Large intestine (tissue), 3 donors: ENCODE data around the gene FAM174A. TPM values are rescaled to one million over a fixed set of nuclear protein-coding genes. Genes with fewer than 3 reads are reported as not detected.

Experiments used
- DNase-seq, 2 donors: peaks; one replicate each; pipeline versions ENCODE4 v3.0.0 to v3.0.0-alpha.2; 2013
- H3K27ac ChIP-seq: one replicate; pipeline ENCODE4 v1.5.1; 2013; ENCODE audit warnings: low read length
- H3K27me3 ChIP-seq: 2 replicates; pipeline ENCODE4 v1.6.1; 2013; ENCODE audit warnings: low read length; ENCODE audit not compliant: control insufficient read depth, insufficient read depth
- H3K36me3 ChIP-seq: 2 replicates; pipeline ENCODE4 v1.6.1; 2013; ENCODE audit warnings: low read length; ENCODE audit not compliant: control insufficient read depth, insufficient read depth
- H3K4me1 ChIP-seq: one replicate; pipeline ENCODE4 v1.6.1; 2013; ENCODE audit warnings: low read length; ENCODE audit not compliant: control insufficient read depth, insufficient read depth
- H3K4me3 ChIP-seq: one replicate; pipeline ENCODE4 v1.5.1; 2013; ENCODE audit warnings: low read length
- H3K9me3 ChIP-seq: one replicate; pipeline ENCODE4 v1.6.1; 2013; ENCODE audit warnings: mild to moderate bottlenecking, low read depth, low read length, moderate library complexity; ENCODE audit not compliant: control insufficient read depth
- WGBS: methylation state at CpG from one replicate; pipeline ENCODE4 v1.1.5; 2013; ENCODE audit warnings: low lambda C conversion rate; ENCODE audit not compliant: insufficient coverage; 5-methylcytosine and 5-hydroxymethylcytosine counted together
- polyA plus RNA-seq: library from polyadenylated mRNA; unstranded; fragments of 120-200 nt; gene quantifications from one replicate; pipeline ENCODE4 v1.2.1, GENCODE V29; 2013

Gene FAM174A
- polyA plus RNA-seq, 1 donor = 22.4 TPM

- Histone ChIP-seq H3K36me3 (no peaks in the 10 kb centered on the region), H3K4me1 (no peaks in the 10 kb centered on the region)
Observed at GRCh38 chr5:100519075-100519474, 16.1 kb upstream of the FAM174A start.

GRCh38 chr5:100520348-100520747 is 14.8 kb upstream of the FAM174A start:
- H3K27me3 ChIP-seq = no peaks in the 10 kb centered on the region

More at GRCh38 chr5:100519075-100519474, 16.1 kb upstream of the FAM174A start:
- Histone ChIP-seq H3K27ac (no peak overlapping the region), H3K9me3 (no peaks in the 10 kb centered on the region), H3K4me3 (no peak overlapping the region), H3K27me3 (no peaks in the 10 kb centered on the region)
- DNase-seq = no peak

GRCh38 chr5:100537946-100538345 is 2.8 kb downstream of the FAM174A start:
- Histone ChIP-seq H3K4me1 (no peaks in the 10 kb centered on the region), H3K27me3 (no peaks in the 10 kb centered on the region)
- WGBS = no CpG with 5 or more reads among the region's 1 CpG

More at GRCh38 chr5:100520348-100520747, 14.8 kb upstream of the FAM174A start:
- Histone ChIP-seq H3K36me3 (no peaks in the 10 kb centered on the region), H3K9me3 (no peaks in the 10 kb centered on the region), H3K27ac (no peak overlapping the region), H3K4me1 (no peaks in the 10 kb centered on the region), H3K4me3 (no peak overlapping the region)
- DNase-seq = no peak
- no CpG with 5 or more reads among the region's 1 CpG for WGBS

GRCh38 chr5:100539519-100539918 is 4.3 kb downstream of the FAM174A start:
- Histone ChIP-seq H3K9me3 (no peaks in the 10 kb centered on the region), H3K4me3 (no peak overlapping the region), H3K27me3 (no peaks in the 10 kb centered on the region), H3K4me1 (no peaks in the 10 kb centered on the region), H3K27ac (no peak overlapping the region), H3K36me3 (no peaks in the 10 kb centered on the region)
- no CpG with 5 or more reads among the region's 3 CpGs for WGBS
- no peak for DNase-seq

More at GRCh38 chr5:100537946-100538345, 2.8 kb downstream of the FAM174A start:
- Histone ChIP-seq H3K27ac (no peak overlapping the region), H3K9me3 (no peaks in the 10 kb centered on the region), H3K36me3 (no peaks in the 10 kb centered on the region), H3K4me3 (no peak overlapping the region)
- DNase-seq = no peak

GRCh38 chr5:100542086-100542485 is 6.9 kb downstream of the FAM174A start:
- WGBS = 100% methylated on average over 1 of the region's 1 CpG
- no peaks in the 10 kb centered on the region for H3K27me3 ChIP-seq
- H3K9me3 ChIP-seq = no peaks in the 10 kb centered on the region
- H3K36me3 ChIP-seq = no peaks in the 10 kb centered on the region
- H3K27ac ChIP-seq = no peak overlapping the region
- DNase-seq = no peak
- H3K4me1 ChIP-seq = no peaks in the 10 kb centered on the region
- no peak overlapping the region for H3K4me3 ChIP-seq

GRCh38 chr5:100546001-100546400 is 10.8 kb downstream of the FAM174A start:
- Histone ChIP-seq H3K27me3 (no peaks in the 10 kb centered on the region), H3K27ac (no peak overlapping the region), H3K4me1 (no peaks in the 10 kb centered on the region), H3K9me3 (no peaks in the 10 kb centered on the region), H3K36me3 (no peaks in the 10 kb centered on the region), H3K4me3 (no peak overlapping the region)
- DNase-seq = no peak
- 100% methylated on average over 1 of the region's 1 CpG for WGBS

GRCh38 chr5:100550531-100551051 is 15.4 kb downstream of the FAM174A start:
- Histone ChIP-seq H3K27ac (no peak overlapping the region), H3K36me3 (no peaks in the 10 kb centered on the region), H3K4me3 (no peak overlapping the region), H3K4me1 (no peaks in the 10 kb centered on the region), H3K27me3 (no peaks in the 10 kb centered on the region), H3K9me3 (no peaks in the 10 kb centered on the region)
- no peak for DNase-seq
- WGBS = no CpG with 5 or more reads among the region's 1 CpG

GRCh38 chr5:100551183-100551582 is 16.0 kb downstream of the FAM174A start:
- H3K27me3 ChIP-seq = no peaks in the 10 kb centered on the region
- no peaks in the 10 kb centered on the region for H3K4me1 ChIP-seq
- H3K36me3 ChIP-seq = no peaks in the 10 kb centered on the region
- no peak for DNase-seq
- H3K27ac ChIP-seq = no peak overlapping the region
- no CpG with 5 or more reads among the region's 3 CpGs for WGBS
- no peak overlapping the region for H3K4me3 ChIP-seq
- H3K9me3 ChIP-seq = no peaks in the 10 kb centered on the region

GRCh38 chr5:100553209-100553608 is 18.0 kb downstream of the FAM174A start:
- Histone ChIP-seq H3K9me3 (no peaks in the 10 kb centered on the region), H3K4me3 (no peak overlapping the region), H3K27ac (no peak overlapping the region), H3K36me3 (no peaks in the 10 kb centered on the region), H3K4me1 (no peaks in the 10 kb centered on the region), H3K27me3 (no peaks in the 10 kb centered on the region)
- no peak for DNase-seq

- Histone ChIP-seq H3K9me3 (no peaks in the 10 kb centered on the region), H3K27ac (no peak overlapping the region), H3K4me1 (no peaks in the 10 kb centered on the region), H3K36me3 (peaks cover 6% of the 10 kb centered on the region), H3K4me3 (no peak overlapping the region), H3K27me3 (no peaks in the 10 kb centered on the region)
- no CpG with 5 or more reads among the region's 1 CpG for WGBS
- DNase-seq = no peak
Observed at GRCh38 chr5:100560860-100561259, 25.7 kb downstream of the FAM174A start.

- no peaks in the 10 kb centered on the region for H3K9me3 ChIP-seq
- no peak for DNase-seq
- H3K27ac ChIP-seq = no peak overlapping the region
Observed at GRCh38 chr5:100562821-100563220, 27.6 kb downstream of the FAM174A start.

More at GRCh38 chr5:100562821-100563220, 27.6 kb downstream of the FAM174A start:
- no peaks in the 10 kb centered on the region for H3K4me1 ChIP-seq
- peaks cover 6% of the 10 kb centered on the region for H3K36me3 ChIP-seq
- no peak overlapping the region for H3K4me3 ChIP-seq
- H3K27me3 ChIP-seq = no peaks in the 10 kb centered on the region
